SIG-M5 treated with dmso at 0.1 percent for 504 hours (cell line): ENCODE measurements around the gene ZCCHC3.

Experiments
- DNase-seq: peaks from one replicate; lab custom pipeline; 2025; ENCODE audit not compliant: unreplicated experiment; lab: John Stamatoyannopoulos, UW

Gene ZCCHC3

GRCh38 chr20:341682-342081 lies 44.3 kb downstream of the ZCCHC3 start:
- DNase-seq = peak; percentile 76

- DNase-seq = no peak
Measured at GRCh38 chr20:343107-343506, 45.7 kb downstream of the ZCCHC3 start.

DNA sequence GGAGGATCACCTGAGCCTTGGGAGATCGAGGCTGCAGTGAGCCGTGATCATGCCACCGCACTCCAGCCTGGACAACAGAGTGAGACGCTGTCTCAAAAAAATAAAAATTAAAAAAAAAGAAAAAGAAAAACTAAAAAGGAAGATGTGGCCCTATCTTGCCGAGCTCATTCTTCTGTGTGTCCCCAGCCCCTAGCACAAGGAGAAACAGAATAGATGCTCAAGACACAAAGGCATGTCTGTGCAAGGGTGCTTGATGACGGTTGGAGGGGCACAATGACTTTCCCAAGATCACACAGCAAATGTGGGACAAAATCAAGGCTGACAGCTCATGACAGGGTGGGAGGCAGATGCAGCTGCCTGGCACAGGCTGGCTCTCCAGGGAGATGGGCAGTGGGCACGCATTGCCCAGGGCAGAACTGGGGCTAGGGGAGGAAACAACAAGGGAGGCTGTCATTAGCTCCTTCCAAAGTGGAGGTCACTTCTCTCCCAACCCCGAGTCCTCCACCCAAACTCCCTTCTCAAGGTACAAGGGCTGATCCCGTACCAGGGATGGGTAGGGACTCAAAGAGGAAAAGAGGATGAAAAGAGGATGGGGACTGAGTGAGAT lies 48.8 kb downstream of the ZCCHC3 start:
- no peak for DNase-seq

DNA sequence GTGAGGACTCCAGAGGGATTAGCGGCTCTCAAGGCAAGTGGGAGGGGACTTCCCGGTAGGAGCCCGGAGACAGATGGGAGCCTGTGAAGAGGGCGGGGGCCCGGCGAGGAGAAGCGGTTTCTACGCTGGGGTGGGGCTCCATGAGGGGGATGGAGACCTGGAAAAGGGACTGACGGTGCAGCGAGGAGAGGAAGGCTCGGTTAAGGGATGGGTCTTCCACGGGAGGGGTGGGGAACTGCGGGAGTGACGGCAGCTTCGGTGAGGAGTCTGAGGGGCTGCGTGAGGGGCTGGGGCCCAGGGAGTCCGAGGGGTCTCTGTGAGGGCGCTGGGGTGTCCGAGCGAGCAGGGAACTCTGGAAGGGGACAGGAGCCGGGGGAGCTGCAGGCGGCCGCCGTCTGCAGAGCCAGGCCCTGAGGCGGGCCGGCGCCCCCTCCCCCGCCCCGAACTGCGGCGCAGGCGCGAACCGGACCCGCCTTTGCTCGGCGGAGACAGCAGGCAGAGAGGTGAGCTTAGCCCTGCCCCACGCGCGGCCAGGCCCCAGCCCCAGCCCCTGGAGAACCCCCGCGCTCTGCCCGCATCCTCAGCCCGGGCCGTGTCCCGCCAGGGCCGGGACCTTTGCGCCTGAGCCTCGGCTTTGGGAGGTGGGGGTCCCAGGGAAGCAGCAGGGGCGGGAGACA lies 49.4 kb downstream of the ZCCHC3 start, which contains the start of gene NRSN2:
NRSN2 (plus strand) TSS at position 472 of the 677 bp plus-strand sequence. CDS start 2,533 bp downstream, outside the sequence.
- DNase-seq = no peak

- no peak for DNase-seq
Measured at GRCh38 chr20:347317-347639, 49.9 kb downstream of the ZCCHC3 start.

- peak; percentile 89 for DNase-seq
Measured at GRCh38 chr20:347640-348484, 50.5 kb downstream of the ZCCHC3 start.

- no peak for DNase-seq
Measured at GRCh38 chr20:348972-349841, 51.8 kb downstream of the ZCCHC3 start.
